RCC 7860 (cell line): Measurements from ENCODE around the gene FLRT3.
A peak's percentile ranks its signal among the peaks of the same experiment; 100 is the strongest.

Experiments
- DNase-seq: peaks from one replicate; pipeline ENCODE4 v3.0.0-alpha.2; 2015; ENCODE audit warnings: low spot score
- FAIRE-seq: peaks from 2 replicates; lab custom pipeline; 2012; peaks lifted over from hg19 to GRCh38; lab: Jason Lieb, UNC

FLRT3 gene

GRCh38 chr20:14331646-14332045 lies 5.8 kb downstream of the FLRT3 start:
- FAIRE-seq (no peak), DNase-seq (no peak)

GRCh38 chr20:14319704-14320103 lies 17.7 kb downstream of the FLRT3 start:
- FAIRE-seq (no peak), DNase-seq (no peak)

- DNase-seq (no peak), FAIRE-seq (no peak)
Observed at GRCh38 chr20:14313341-14314020, 23.9 kb downstream of the FLRT3 start.

GRCh38 chr20:14312001-14312400 lies 25.4 kb downstream of the FLRT3 start:
- no peak for DNase-seq
- FAIRE-seq = no peak

- FAIRE-seq = no peak
- DNase-seq = no peak
Observed at GRCh38 chr20:14310977-14311627, 26.3 kb downstream of the FLRT3 start.

- FAIRE-seq = no peak
Observed at GRCh38 chr20:14307956-14308355, 29.5 kb downstream of the FLRT3 start.

GRCh38 chr20:14304472-14304871 lies 32.9 kb downstream of the FLRT3 start:
- DNase-seq (no peak), FAIRE-seq (no peak)

More at GRCh38 chr20:14307956-14308355, 29.5 kb downstream of the FLRT3 start:
- no peak for DNase-seq

- DNase-seq = no peak
- FAIRE-seq = no peak
Observed at GRCh38 chr20:14303651-14304050, 33.8 kb downstream of the FLRT3 start.

GRCh38 chr20:14303106-14303505 lies 34.3 kb downstream of the FLRT3 start:
- no peak for DNase-seq
- no peak for FAIRE-seq

GRCh38 chr20:14299831-14300230 lies 37.6 kb downstream of the FLRT3 start:
- FAIRE-seq = no peak
- DNase-seq = no peak

GRCh38 chr20:14295770-14296309 lies 41.6 kb downstream of the FLRT3 start:
- no peak for DNase-seq
- FAIRE-seq = no peak

GRCh38 chr20:14295238-14295637 lies 42.2 kb downstream of the FLRT3 start:
- DNase-seq = no peak
- FAIRE-seq = no peak

- DNase-seq (no peak), FAIRE-seq (no peak)
Observed at GRCh38 chr20:14291502-14291901, 45.9 kb downstream of the FLRT3 start.

- DNase-seq (peak; percentile 61), FAIRE-seq (no peak)
Observed at GRCh38 chr20:14288341-14289330, 48.8 kb downstream of the FLRT3 start.

- FAIRE-seq (no peak), DNase-seq (no peak)
Observed at GRCh38 chr20:14284443-14284842, 53.0 kb downstream of the FLRT3 start.

- FAIRE-seq = no peak
- DNase-seq = no peak
Observed at GRCh38 chr20:14282140-14282539, 55.3 kb downstream of the FLRT3 start.
